GM19463 (cell line): ENCODE results near the gene SLC2A13.
"Not testable (repeated sequence)": the region's sequence is repeated elsewhere in the genome, so short reads cannot be mapped to it uniquely, and the experiment has no call there.

Experiments
- ATAC-seq: cut with Tn5 transposase; IDR thresholded peaks from one replicate; pipeline ENCODE4 v1.9.1; 2021; ENCODE audit warnings: mild to moderate bottlenecking, moderate library complexity; ENCODE audit not compliant: unreplicated experiment

The SLC2A13 gene

GRCh38 chr12:39830171-39830570 is 275.7 kb downstream of the SLC2A13 start:
- no peak for ATAC-seq

GRCh38 chr12:39824505-39825212 is 281.2 kb downstream of the SLC2A13 start:
- no peak for ATAC-seq

- no peak for ATAC-seq
Measured at GRCh38 chr12:39816671-39817185, 289.2 kb downstream of the SLC2A13 start.

- no peak for ATAC-seq
Measured at GRCh38 chr12:39815746-39816145, 290.1 kb downstream of the SLC2A13 start.

GRCh38 chr12:39814626-39815025 is 291.3 kb downstream of the SLC2A13 start:
- ATAC-seq = no peak

- ATAC-seq = no peak
Measured at GRCh38 chr12:39813776-39814175, 292.1 kb downstream of the SLC2A13 start.

- ATAC-seq = not testable (repeated sequence)
Measured at GRCh38 chr12:39812456-39812855, 293.4 kb downstream of the SLC2A13 start.

- ATAC-seq = no peak
Measured at GRCh38 chr12:39807043-39807442, 298.8 kb downstream of the SLC2A13 start.

GRCh38 chr12:39805651-39806050 is 300.2 kb downstream of the SLC2A13 start:
- ATAC-seq = no peak

GRCh38 chr12:39804898-39805297 is 301.0 kb downstream of the SLC2A13 start:
- no peak for ATAC-seq

GRCh38 chr12:39804479-39804878 is 301.4 kb downstream of the SLC2A13 start:
- ATAC-seq = no peak

- no peak for ATAC-seq
Measured at GRCh38 chr12:39803151-39803550, 302.7 kb downstream of the SLC2A13 start.

- no peak for ATAC-seq
Measured at GRCh38 chr12:39798977-39799376, 306.9 kb downstream of the SLC2A13 start.

GRCh38 chr12:39798429-39798828 is 307.5 kb downstream of the SLC2A13 start:
- no peak for ATAC-seq

GRCh38 chr12:39795481-39795880 is 310.4 kb downstream of the SLC2A13 start:
- ATAC-seq = no peak

GRCh38 chr12:39792938-39793337 is 312.9 kb downstream of the SLC2A13 start:
- ATAC-seq = no peak

GRCh38 chr12:39788239-39788638 is 317.6 kb downstream of the SLC2A13 start:
- ATAC-seq = no peak

- ATAC-seq = not testable (repeated sequence)
Measured at GRCh38 chr12:39785814-39786213, 320.1 kb downstream of the SLC2A13 start.

GRCh38 chr12:39782026-39782545 is 323.8 kb downstream of the SLC2A13 start:
- no peak for ATAC-seq

- no peak for ATAC-seq
Measured at GRCh38 chr12:39780913-39781446, 324.9 kb downstream of the SLC2A13 start.

GRCh38 chr12:39780411-39780912 is 325.4 kb downstream of the SLC2A13 start:
- no peak for ATAC-seq

GRCh38 chr12:39779768-39780340 is 326.0 kb downstream of the SLC2A13 start:
- ATAC-seq = no peak
